HG03575 (cell line): ENCODE results near the gene NUBP2.

Experiments used
- ATAC-seq: cut with Tn5 transposase; IDR thresholded peaks from one replicate; pipeline ENCODE4 v1.9.1; 2021; ENCODE audit not compliant: unreplicated experiment, insufficient number of reproducible peaks, low FRiP score; ENCODE audit errors: extremely low read depth

NUBP2 gene

DNA sequence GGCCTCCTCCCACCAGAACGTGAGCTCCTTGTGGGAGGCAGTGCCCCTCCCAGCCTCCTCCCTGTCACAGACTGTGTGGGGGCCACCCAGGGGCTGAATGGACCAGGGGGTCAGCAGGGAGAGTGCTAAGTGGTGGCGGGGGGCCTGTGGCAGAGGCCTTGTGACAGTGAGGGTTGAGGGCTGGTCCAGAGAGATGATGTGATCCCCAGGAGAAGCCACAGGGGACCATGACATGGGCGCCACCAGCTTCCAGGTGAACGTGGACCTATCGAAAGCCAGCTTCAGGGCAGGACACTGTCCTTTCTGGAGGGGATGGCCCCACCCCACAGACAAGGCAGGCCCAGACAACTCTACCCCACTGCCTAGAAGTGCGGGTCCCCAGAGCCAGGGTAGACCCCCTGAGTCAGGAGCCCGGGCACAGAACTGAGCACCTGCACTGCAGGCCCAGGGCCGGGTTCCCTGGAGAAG is 3.5 kb upstream of the NUBP2 start:
- no peak for ATAC-seq

GRCh38 chr16:1779741-1780676 is 2.8 kb upstream of the NUBP2 start:
- no peak for ATAC-seq

GRCh38 chr16:1780677-1781072 is 2.1 kb upstream of the NUBP2 start:
- ATAC-seq: no peak

- ATAC-seq: no peak
Observed at GRCh38 chr16:1781254-1781653, 1.5 kb upstream of the NUBP2 start.

DNA sequence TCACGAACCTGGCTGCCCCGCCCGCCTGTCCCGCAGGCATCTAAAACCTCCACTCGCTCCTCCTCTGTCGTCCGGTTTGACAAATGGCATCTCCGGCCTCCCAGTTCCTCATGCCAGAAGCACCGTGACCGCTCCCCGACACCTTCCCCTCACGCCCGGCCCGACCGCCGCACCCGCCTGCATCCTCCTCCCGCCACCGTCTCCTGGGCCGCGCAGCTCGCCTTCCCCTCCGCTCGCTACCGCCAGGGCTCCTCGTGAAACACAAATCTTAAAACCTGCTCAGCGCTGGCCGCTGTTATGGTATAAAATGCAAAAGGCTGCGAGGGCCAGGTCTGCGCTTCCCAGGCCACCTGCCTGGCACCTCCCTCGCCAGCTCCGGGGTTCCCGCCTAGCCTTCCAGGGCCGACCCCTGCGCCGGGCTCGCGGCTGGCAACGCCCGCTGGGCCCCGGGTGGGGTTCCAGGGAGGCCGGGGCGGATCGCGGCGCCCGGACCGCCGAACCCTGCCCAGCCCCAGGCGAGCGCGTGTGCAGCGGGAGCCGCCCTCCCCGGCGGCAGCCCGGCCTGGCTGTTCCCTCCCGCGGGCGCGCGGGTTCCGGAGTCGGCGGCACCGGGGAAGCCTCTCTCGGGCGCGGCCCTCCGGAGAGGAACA is 877 bp upstream of the NUBP2 start:
- no peak for ATAC-seq

GRCh38 chr16:1784977-1785845 is 2.5 kb downstream of the NUBP2 start:
- no peak for ATAC-seq

- ATAC-seq: no peak
Observed at GRCh38 chr16:1785846-1786170, 3.0 kb downstream of the NUBP2 start.

DNA sequence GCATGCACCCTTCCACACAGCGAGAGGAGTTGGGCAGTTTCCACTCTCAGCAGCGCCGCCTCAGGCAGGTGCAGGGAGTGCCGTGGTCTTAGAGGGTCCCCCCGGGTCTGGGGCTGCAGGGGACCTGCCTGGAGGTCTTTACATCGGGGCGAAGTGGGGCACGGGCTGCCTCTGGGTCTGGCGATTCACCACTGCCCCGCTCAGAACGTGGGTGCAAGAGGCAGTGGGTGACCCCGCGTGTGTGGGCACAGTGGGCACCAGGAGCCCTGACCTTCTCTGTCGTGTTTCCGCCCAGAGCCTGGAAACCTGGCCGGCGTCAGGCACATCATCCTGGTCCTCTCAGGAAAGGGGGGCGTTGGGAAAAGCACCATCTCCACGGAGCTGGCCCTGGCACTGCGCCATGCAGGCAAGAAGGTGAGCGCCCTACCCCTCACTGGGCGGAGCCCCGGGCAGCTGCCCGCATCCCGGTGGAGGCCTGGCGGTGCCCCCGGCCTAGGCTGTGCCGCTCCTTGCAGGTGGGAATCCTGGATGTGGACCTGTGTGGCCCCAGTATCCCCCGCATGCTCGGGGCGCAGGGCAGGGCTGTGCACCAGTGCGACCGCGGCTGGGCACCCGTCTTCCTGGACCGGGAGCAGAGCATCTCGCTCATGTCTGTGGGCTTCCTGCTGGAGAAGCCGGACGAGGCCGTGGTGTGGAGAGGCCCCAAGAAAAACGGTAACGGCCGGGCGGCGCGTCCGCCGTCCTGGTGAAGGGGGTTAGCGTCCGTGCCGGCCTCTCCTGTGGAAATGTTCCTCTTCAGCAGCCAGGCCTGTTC is 3.7 kb downstream of the NUBP2 start:
- ATAC-seq: no peak

DNA sequence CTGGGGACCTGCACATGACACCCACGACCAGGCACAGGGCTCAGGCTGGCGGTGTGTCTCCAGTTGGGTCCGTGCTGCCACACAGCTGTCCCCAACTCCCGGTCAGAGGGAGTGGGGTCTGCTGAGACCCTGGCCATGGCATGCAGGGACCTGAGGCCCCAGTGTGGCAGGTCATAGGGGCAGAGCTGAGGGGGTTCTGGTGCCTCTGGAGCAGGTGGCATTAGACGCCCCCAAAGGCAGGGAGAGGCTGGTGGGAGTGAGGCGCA is 4.2 kb downstream of the NUBP2 start:
- no peak for ATAC-seq

- no peak for ATAC-seq
Observed at GRCh38 chr16:1787322-1788094, 4.7 kb downstream of the NUBP2 start.

GRCh38 chr16:1788095-1788707 is 5.4 kb downstream of the NUBP2 start:
- ATAC-seq: no peak

GRCh38 chr16:1788708-1789100 is 5.9 kb downstream of the NUBP2 start:
- ATAC-seq: no peak

- ATAC-seq: no peak
Observed at GRCh38 chr16:1789643-1790045, 6.9 kb downstream of the NUBP2 start.

DNA sequence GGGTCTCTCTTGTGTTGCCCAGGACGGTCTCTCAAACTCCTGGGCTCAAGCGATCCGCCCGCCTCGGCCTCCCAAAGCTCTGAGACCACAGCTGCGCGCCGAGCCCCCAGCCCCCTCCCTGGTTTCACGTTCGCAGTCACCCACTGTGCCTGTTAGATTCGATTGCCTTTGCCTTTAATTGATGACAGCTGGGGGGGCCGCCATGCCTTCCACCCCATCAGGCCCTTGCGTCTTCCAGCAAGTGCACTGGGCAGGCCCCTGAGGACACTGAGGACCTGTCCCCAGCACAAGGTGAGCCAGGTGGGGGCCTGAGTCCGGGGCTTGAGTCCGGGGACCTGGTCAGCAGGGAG is 7.5 kb downstream of the NUBP2 start:
- ATAC-seq: no peak

- no peak for ATAC-seq
Observed at GRCh38 chr16:1790611-1791255, 8.0 kb downstream of the NUBP2 start.

DNA sequence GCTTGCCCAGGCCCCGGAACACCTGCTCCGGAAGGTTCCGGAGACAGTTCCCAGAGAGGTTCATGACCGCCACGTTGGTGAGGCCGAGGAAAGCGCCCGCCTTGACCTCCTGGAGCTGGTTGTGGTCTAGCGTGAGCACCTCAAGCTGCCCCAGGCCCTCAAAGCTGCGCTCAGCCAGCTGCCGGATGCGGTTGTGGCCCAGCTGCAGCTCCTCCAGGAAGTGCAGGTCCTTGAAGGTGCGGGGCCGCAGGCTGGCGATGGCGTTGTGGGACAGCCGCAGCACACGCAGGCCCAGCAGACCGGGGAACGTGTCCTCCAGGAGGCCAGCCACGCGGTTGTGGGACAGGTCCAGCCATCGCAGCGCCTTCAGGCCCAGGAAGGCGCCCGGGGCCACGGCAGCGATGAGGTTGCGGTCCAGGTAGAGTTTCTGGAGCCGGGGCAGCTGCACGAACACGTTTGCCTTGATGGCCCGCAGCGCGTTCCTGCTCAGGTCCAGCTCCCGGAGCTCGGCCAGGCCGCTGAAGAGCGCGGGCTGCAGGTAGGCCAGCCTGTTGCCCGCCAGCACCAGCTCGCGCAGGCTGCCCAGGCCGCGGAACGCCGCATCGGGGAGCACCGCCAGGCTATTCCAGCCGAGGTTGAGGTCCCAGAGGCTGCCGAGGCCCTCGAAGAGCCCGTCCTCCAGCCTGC is 8.6 kb downstream of the NUBP2 start:
- ATAC-seq: no peak
